ENCODE measurements around the gene PTPRR.

The PTPRR gene

DNA sequence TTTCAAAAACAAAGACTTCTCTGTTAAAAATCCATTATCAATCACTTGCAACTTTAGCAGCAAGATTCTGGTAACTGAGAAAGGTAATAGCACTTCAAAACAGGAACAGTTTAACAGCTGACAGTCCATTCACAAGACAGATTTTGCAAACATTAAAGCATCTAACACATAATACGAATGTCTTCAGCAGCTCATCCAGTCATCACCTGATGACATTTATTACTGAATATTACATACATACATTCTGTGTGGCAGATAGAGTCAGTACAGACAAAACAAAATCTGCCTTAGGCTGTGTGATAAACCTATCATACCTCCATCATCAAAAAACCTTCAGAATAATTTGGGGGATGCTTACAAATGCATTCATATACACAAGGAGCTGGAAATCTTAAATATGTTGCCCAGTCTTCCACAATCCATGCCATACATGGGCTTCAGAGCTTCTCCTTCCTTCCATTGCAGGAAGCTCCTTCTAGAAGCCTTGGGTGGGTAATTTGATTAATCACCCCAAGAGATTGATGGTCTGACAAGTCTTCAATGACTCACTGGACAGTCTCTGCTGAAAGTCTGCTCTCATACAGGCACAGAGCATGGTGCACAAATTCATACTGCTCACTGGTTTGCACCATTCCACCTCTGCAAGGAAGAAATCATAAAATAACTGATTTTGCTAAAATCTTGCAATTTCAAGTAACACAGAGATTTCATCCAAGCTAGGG is 281.7 kb downstream of the PTPRR start:
- DNase-seq = no peak

DNA sequence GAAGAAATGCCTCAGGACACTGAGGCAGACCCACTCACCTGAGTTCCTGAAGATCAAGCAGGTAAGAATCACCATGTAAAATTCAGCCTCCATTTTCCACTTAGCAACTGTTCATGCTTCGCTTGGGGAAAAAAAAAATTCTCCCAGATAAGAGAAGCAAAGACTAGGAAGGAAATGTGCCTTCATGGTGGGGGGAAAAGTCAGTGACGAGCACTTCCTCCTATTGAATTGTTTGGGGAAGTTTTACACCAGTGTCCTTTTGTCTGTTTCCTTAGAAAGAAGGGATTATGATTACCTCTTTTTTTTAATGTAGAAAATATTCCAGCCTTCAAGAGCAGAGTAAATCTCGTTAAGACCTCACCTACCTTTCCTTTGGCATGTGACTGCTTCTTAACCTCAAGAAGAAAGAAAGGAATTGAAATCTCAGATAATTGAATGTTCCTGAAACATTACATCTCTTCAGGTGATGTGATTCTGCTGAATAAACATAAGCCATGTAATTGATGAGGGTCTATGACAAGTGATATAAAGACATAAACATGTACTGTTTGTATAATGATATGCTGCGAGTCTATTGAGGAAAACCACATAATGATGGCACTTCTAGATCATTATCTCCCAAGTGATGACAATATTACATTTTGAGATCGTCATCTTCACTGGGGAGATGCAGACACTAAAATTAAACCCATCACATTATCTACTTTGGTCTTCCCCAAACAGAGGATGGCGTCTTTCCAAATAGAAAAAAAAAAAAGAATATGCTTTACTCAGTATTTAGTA is 283.0 kb downstream of the PTPRR start, which contains the start of gene PTPRB:
TSS of gene PTPRB (minus strand) at position 127 of the 783 bp plus-strand sequence. CDS start at position 93, 34 bp downstream.
- no peak for DNase-seq

DNA sequence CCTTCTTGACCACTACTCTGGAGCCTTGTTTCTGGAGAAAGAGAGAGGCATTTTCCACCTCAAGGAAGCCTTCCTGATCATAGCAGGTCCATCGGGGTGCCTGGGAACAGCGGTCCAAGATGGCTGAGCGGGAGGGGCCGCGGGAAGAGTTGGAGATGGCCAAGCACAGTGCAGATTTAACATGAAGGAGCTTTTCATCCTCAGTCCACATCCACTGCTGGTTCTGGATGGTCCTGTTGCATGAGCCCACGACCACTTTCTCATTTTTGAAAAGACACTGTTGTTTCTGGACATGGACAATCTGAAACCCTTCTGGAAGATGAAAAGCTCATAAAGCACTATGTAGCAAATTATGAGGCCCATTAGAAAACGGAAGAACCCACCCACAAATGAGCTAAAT is 284.8 kb downstream of the PTPRR start:
- DNase-seq = no peak

DNA sequence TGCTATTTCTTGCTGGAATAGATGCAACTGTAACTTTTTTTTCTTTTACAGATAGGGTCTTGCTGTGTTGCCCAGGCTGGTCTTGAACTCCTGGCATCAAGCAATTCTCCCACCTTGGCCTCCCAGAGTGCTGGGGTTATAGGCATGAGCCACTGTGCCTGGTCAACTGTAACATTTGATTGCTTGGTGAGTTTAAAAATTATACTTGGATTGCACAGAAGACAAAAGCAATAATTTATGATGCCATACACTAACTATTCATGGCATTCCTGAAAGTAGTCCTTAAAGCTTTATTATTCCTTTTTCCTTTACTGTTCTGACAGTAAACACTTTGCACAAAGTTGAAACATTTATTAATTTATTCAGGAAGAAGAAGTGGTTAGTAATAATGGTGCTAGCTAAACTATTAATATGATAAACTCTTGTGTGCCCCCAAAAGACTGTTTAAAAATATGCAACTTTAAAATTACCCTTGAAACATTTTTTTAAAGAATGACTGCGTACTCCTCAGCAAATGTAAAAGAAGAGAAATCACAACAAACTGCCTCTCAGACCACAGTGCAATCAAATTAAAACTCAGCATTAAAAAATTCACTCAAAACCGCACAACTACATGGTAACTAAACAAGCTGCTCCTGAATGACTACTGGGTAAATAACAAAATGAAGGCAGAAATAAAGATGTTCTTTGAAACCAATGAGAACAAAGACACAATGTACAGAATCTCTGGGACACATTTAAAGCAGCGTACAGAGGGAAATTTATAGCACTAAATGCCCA is 291.6 kb downstream of the PTPRR start:
- DNase-seq = no peak

DNA sequence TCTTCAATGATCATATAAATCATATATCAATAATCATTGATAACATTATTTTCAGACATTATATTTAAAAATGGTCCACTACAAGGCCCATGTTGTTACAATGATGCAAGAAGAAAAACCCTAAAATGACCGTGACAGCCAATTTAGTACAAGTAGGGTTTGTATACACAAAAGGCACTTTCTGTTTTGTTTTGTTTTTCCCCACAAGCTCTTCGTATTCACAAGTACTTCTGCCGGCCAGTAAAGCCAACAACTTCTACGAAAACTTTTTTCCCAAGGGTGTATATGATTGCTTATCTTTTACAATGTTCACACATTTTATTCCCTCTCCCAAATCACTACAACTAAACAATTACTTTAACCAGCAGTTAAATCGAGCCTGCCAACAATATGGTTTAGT is 292.9 kb downstream of the PTPRR start:
- DNase-seq = no peak

DNA sequence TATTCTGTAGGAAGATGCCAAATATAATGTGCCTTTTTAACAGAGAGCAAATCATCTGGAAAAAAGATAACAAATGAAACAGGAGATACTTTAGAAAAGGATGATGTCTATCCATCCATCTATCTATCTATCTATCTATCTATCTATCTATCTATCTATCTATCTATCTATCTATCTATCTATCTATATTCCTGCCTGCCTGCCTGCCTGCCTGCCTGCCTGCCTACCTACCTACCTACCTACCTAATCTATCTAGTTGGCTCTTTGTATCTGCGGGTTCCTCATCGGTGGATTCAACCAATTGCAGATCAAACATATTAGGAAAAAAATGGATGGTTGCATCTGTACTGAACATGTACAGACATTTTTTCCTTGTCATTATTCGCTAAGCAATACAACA is 294.4 kb downstream of the PTPRR start:
- DNase-seq = no peak

DNA sequence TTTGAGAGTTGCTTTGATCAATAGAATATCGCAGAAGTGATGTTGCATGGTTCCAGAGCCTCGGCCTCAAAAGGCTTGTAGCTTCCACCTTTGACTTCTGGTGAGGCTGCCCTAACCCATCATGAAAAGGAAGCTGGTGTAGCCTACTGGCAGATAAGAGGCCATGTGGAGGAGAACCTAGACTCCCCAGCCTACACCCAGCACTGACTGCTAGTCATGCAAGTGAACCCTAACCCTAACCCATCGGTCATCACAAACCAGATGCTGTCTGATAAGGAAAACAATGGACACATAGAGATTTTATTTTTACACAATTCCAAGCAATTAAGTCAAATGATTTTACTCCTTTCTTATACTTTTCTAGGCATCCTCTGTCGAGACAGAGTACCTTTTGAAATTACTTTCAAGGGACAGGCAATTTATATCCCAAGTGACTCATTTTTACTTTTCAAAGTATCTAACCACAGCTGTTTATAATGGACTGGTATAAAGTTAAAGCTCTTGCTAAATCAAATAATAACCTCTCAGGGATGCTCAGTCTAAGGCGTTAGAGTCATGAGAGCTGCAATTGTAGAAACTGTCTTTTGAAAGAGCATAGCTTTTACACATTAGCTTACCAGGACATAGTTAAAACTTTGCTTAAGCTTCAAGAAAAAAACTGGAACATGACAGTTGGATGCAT is 300.9 kb downstream of the PTPRR start:
- DNase-seq = no peak

DNA sequence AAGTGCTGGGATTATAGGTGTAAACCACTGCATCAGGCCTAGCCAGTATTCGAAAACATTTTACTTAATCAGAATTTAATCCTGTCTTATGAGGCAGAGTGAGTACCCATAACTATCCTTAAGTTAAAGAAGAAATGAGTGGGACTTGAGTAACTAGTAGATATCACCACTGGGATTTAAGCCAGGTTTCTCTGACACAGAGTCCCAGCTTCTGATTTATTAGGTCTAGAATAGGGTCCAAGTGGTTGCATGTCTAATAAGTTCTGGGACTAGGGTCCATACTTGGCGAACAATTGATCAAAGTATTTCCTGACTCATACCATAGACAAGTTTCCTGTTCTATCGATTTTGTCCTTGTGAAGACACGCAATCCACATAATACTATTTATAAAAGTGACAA is 302.2 kb downstream of the PTPRR start:
- no peak for DNase-seq

DNA sequence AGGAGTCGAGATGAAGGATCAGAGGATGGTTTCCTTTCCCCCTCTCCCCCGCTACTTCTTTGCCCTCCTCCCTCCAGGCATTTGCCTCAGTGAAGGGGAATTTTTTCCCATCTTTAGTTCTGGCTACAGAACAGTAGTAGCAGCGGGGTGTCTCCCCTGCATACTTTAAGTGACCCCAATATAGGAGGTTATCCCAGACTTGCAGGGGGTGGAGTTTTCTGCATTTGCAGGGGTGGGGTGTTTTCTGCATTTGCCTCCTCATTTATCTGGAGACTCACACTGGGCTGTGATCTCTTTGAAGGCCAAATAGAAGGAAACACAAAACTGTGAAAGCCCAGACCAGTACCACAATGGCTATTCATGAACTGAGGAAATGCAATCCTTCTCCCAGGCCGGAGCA is 303.1 kb downstream of the PTPRR start:
- no peak for DNase-seq

DNA sequence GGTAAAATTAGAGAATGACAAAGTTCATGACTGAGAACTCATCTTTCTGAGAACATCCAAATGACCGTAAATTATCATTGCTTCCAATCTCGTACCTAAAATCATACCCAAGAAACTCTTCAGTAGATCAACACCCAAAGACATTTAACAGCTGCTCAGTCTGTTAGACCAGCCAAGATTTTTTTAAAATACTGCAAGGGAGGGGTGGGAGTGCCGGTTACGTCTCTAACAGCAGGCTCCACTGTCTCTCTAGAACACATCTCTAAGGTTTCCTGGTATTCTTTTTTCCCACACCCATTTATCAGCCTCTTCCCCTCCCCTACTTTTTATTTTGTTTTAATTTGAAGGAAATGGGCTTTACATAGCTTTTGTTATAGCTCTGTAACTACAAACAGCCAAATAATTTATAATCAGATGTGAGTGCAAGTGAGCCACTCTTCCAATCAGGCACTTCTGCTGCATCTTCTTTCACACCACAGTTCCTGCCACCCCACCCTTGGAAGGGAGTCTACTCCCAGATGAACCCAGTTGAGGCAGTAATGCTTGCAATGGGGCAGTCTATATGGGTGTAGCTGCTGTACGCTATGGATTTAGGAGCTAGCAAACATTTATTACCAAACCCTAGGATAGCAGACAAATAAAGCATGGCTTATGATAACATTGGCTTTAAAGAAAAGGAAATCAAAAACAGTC is 305.2 kb downstream of the PTPRR start:
- DNase-seq = no peak

DNA sequence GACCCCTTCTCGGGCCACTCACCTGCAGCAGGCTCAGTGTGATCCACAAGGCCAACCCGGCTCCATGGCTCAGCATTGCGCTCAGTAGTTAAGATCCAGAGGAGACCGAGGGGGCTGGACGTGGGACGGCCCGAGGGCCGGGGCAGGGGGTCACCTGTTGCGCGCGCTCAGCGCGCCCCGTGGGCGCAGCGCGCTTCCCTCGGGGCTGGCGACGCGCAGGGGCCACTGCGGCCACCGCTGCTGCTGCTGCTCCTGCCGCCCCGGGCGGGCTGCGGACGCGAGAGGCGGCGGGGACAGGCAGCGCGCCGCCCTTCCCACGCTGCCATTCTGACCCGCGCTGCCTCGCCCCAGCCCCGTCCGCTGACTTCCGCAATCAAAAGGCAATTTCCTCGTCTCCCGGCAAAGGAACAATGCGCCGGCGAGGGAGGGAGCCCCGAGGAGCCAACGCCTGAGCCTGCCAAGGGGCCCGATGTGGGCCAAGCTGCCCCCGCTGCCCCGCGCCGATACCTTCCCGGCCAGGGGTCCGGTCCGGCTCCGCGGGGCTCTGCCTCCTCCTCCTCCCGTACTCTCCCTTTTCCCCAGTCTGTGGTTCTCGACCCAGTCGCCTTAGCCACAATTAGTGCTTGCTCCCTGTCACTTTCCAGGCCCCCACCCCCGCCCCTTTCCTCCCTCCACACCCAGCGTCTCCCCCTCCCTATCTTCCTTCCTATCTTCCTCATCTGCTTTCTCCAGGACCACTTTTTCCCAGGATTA is 310.6 kb downstream of the PTPRR start:
- DNase-seq = no peak

DNA sequence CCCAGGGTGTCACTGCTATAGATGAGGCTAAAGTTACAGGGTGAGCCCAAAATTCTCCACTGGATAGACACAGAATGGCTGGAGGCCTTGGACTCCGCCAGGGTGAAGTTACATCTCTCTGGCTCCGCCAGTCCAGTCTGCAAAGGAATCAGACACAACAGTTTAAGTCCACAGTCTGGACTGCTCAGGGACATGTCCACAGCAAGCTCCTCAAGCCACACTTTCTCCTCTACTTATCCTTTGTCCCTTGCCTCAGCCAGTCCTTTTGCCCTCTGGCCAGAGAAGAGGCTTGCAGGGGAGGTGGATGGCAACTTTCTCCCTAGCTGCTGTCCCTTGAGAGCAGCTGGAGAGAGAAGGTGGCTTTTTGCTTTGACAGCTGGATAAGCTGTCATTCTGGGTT is 311.3 kb downstream of the PTPRR start:
- DNase-seq = no peak

DNA sequence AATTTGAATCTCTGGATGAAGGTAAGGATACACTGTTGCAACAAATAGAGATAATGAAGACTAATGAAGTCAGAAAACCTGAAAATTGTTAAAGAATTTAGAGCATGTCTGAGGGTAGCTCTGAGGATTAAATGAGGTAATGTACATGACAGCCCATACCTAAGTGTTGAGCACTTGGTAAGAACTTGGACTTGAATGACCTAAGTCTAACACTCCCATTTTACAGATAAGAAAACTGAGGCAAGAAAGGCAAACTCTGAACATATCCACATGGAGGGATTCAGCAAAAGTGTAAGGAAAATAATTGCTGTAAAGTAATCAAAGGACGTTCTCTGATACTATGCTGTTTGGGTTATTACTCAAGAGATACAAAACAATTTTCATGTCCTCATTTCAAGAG is 312.4 kb downstream of the PTPRR start:
- no peak for DNase-seq

DNA sequence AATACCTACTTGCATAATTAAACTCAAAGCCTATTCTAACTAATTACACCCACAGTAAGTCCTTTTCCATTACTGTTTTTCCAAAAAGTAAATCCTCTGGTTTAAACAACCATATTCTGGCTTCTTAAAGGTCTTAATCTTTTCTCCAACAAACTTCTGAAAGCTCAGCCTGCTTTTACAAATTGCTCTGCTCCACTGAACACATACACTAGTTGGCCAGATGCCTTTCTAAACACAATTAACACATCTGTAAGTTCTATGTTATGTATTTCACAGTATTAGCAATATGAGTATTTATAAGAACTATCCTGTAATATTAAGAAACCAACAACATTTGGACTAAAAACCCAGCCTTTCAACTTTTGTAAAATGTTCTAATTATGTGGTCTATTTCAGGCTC is 313.4 kb downstream of the PTPRR start:
- DNase-seq = no peak

DNA sequence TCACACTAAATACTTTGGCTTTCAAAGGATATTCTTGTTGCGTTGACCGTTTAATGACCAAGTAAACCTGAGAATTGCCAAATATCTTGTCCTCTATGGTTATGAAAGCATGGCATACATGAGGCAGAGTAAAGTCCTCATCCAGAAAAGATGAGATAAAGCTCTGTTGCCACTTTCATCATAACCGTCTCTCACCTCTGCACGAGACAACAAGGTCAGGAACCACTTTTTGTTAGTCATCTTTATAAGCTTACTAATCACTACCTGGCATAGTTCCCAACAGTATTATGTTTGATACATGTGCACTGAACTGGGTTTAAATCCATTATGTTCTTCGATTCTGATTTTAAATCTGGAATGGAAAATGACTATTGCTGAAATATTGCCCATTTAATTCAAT is 314.6 kb downstream of the PTPRR start:
- DNase-seq = no peak

DNA sequence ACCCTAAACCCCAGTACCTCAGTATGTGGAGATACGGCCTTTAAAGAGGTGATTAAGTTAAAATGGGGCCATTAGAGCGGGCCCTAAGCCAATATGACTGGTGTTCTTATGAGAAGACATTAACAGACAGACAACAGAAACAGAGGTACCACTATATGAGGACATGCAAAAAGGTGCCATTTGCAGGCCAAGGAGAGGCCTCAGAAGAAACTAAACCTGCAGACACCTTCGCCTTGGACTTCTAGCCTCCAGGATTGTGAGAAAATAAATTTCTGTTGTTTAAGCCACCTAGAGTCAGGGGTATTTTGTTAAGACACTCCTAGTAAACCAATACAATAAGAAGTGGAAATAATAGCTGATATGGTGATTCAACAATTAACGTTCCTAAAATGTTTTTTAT is 315.9 kb downstream of the PTPRR start:
- DNase-seq = no peak

DNA sequence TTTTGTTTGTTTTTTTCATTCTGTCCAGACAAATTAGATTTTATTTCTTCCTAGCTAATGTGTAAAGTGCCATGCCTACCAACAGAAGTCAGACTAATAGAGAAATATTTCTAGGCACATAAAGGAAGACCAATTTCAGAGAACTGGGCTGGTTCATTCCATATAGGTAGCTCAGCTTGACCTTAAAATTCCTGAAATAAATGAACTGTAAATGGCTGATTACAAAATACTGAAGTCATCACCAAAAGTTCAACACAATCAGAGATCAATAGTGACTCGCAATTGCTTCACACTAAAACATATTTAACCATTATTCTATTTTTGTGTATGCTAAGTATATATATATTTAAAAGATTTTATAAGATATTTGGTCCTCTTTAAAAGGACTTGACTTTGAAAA is 317.5 kb downstream of the PTPRR start:
- DNase-seq = no peak

DNA sequence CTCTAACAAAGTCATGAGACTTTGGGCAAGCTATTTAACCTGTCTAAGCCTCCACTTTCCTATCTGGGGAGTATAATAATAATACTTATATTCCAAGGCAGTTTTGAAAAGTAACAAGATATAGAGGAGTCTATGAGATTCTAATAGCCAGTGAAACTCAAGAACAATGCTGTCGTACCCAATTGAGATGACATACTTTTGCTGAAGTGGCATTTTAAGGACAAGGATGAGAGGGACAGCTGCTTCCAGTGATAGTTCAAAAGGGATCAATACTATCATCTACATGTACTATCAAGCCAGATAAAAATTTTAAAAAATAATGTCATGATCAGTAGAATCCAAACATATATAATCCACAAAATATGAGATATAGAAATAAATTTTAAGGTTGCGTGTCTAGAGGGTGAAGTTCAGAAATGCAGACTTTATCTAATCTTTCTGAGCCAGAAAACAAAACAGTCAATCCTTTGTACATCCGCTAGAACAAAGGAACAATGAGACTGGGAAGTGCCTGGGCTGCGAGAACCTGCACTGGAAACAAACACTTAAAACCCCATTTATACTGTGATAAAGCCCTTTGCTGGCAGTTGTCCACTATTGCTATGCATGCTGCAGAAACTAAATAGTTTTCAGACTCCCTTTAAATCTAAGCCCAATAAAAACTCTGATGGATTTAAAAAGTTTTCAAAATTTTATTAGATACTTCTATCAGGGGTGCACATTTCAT is 321.9 kb downstream of the PTPRR start:
- no peak for DNase-seq

DNA sequence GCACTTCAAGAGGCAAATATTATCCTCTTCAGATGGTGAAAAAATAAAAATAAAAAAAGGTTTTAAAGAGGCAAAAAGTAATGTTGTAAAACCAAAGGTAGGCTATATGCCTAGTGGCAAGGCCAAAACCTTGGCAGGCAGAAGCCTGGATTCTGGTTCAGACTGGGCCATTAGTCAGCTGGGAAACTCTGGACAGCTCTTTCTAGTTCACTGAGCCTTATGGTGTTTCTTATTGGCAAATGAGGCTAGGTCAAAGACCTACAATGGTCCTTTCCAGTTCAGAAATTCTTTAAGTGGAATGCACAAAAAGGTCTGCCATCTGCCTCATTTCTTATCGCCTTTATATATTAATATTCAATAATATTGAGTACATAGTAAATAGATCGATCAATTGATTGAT is 327.9 kb downstream of the PTPRR start:
- DNase-seq = no peak

DNA sequence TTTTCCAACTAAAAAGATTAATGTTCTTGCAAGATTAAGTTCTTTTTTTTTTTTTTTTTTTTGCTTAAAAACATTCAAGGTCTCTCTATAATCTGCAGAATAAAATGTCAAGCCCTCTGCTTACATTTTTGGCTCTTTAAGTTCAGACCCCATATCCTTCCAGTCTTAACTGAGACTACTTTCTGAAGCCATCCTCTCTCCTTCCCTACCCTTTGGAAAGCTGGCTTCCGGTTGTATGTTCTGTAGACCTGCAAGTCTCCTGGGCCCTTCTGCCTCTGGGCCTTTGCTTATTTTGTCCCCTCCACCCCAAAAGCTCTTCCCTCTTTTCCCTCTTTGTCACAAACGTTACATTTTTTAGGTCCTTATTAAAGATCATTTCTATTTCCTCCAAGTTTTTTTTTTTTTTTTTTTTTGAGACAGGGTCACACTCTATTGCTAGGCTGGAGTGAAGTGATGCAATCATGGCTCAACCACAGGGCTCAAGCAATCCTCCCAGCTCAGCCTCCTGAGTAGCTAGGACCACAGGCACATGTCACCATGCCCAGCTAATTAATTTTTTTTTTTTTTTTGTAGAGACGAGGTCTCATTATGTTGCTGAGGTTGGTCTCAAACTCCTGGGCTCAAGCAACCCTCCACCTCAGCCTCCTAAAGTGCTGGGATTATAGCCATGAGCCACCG is 329.9 kb downstream of the PTPRR start:
- no peak for DNase-seq
